ENCODE data around the gene NEK5. TPM values are rescaled to one million over a fixed set of nuclear protein-coding genes. Genes with fewer than 3 reads are reported as not detected.
"Not testable (repeated sequence)": the region's sequence is repeated elsewhere in the genome, so short reads cannot be mapped to it uniquely, and the experiment has no call there.

The NEK5 gene
- polyA plus RNA-seq, 4 donors = 2.9 to 5.0 (median 3.8) TPM

DNA sequence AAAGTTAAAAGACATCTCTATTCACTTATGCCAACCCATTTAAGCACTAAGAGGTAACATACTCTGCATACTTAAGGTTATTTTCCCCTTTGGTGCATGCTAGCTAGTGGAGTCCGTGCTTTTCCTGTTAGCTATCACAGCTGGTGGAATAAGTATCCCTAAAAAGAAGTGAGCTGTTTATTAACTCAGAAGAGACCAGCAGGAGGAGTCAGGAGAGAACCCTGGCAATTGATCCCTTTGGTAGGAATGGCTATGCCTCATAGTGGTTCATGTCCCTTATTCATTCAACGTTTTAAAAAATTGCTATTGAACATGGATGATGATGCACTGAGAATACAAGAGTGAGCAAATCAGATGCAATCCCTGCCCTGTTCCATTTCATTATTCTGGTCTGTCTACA is 12.4 kb upstream of the NEK5 start:
- DNase-seq (ENCODE audit: low read depth in 4 of 4, low spot score in 3 of 4) = no peak

GRCh38 chr13:52137489-52137888 is 8.6 kb upstream of the NEK5 start:
- DNase-seq (ENCODE audit: low read depth in 4 of 4, low spot score in 3 of 4) = no peak

GRCh38 chr13:52136763-52137162 is 7.9 kb upstream of the NEK5 start:
- no peak for DNase-seq (ENCODE audit: low read depth in 4 of 4, low spot score in 3 of 4)

GRCh38 chr13:52130641-52131040 is 1.8 kb upstream of the NEK5 start:
- DNase-seq (ENCODE audit: low read depth in 4 of 4, low spot score in 3 of 4) = no peak

DNA sequence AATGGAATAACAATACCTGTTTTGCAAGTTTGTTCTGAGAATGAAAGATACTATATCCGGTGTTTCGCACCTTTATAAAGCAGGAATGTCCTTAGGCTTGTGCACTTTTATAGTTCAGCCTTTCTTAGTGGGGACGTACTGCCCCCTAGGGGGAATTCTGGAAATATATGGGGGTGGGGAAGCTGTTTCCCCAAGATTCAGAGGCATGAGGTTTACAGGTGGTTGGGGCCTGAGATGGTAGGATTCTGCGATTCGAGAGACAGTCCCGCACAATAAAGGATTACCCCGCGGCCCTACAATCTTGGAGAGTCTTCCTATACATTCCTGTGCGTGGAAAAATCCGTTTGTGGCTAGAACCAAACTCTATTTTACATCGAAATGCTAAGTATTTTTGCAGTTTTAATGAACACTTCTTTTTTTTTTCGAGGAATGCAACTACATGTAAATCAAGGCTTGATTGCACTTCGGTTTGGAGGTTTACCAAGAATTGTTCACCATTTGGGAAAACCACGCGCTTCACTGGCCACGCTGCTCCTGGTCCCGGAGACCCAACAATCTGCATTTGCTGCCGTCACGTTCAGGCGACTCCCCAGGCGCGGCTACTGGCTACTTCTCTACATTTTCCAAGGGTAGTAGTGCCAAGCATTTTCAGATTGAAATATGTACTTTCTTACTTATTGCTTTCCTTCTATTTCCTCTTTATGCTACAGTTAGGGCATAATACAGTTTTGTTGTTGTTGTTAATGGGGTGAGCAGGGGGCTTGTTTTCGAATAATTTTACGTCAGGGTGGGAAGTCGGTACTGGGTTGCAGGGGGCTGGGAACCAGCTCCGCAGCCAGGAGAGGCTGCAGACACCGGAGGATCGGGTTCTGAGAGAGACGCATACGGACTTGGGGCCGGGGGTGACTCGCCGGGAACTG is 830 bp downstream of the NEK5 start:
- peak; percentile 65 to 79 (median 70) for DNase-seq (ENCODE audit: low read depth in 4 of 4, low spot score in 3 of 4)

DNA sequence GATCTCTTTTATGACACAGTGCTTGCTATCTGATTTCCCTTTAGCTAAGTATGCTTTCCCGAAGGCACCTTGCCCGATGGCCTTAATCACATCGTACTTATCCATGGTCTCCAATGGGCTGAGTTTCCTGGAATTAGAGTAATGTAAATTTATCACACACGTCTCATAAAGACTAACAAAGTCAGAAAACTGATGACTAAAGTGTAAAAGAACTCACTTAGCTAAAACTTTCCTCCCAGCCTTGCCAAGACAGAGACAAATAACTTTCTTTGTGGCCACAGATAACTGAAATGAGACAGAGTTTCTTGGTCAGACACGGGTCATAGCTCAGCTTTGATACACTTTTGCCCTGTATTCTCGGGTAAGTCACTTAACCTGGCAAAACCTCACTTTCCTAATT is 1.5 kb downstream of the NEK5 start:
- DNase-seq (ENCODE audit: low read depth in 4 of 4, low spot score in 3 of 4) = no peak

DNA sequence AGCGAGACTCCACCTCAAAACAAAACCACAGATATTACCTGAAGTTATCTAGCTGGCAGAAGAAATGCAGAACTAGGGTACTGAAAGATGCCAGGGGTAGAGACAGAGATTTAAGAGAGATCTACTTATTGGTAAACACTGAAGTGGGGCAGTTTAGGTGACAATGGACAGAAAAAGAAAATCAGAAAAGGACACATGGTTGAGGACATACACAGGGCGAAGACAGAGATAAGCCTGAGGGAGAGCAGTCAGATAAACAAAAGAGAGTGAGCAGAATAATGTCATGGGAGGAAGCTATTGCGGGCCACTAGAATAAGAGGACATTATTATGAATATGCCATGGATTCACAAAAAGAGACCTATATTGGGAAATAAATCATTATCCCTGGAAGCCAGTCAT is 3.3 kb downstream of the NEK5 start:
- DNase-seq (ENCODE audit: low read depth in 4 of 4, low spot score in 3 of 4) = no peak

GRCh38 chr13:52118595-52118994 is 10.3 kb downstream of the NEK5 start:
- no peak for DNase-seq (ENCODE audit: low read depth in 4 of 4, low spot score in 3 of 4)

GRCh38 chr13:52118095-52118494 is 10.8 kb downstream of the NEK5 start:
- DNase-seq (ENCODE audit: low read depth in 4 of 4, low spot score in 3 of 4) = no peak

GRCh38 chr13:52112591-52112990 is 16.3 kb downstream of the NEK5 start:
- DNase-seq (ENCODE audit: low read depth in 4 of 4, low spot score in 3 of 4) = no peak

DNA sequence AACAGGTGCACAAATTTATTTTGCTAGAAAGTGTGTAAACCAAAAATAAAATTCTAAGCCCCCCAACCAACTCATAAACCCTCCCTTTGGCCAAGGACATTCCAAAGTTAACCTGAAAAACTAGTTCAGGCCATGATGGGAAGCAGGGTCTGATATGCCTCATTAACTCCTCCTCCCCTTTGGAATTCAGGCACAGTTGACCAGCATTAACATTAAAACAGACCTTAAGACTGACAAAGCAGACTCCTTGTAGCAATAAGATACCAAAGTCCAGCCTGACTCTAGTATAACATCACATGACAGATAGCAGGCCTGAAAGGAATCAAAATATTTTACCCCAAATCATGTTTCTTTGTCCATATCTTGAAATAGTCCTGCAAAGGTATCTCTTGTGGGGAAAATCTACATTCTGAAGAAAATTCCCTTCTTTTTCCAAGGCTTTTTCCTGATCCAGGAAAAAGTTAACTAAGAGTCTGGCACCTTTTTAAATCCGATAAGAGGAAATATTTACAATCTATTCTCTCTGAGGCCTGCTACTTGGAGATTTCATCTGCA is 19.7 kb downstream of the NEK5 start:
- peak in 3 of 4 donors; percentile 25 to 67 (median 47) for DNase-seq (ENCODE audit: low read depth in 4 of 4, low spot score in 3 of 4)

- DNase-seq (ENCODE audit: low read depth in 4 of 4, low spot score in 3 of 4) = no peak
Measured at GRCh38 chr13:52105841-52106240, 23.0 kb downstream of the NEK5 start.

GRCh38 chr13:52104624-52105023 is 24.2 kb downstream of the NEK5 start:
- DNase-seq (ENCODE audit: low read depth in 4 of 4, low spot score in 3 of 4) = no peak

DNA sequence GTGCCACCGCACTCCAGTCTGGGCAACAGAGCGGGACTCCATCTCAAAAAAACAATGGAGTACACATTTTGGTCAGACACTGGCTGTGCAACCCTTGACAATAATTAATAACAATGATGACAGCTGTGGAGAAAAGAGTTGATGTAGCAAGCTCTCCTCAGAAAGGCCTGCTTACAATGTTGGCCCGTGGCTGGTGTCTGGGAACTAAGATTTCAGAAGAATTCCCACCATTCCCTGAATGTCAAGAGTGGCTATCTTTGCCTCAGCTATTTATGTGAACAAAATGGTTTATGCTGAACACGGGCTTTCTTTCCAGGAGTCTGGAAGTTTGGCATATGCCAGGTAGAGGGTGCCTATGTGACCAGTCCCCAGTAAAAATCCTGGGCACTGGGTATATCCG is 25.5 kb downstream of the NEK5 start:
- DNase-seq (ENCODE audit: low read depth in 4 of 4, low spot score in 3 of 4) = no peak

- DNase-seq (ENCODE audit: low read depth in 4 of 4, low spot score in 3 of 4) = not testable (repeated sequence)
Measured at GRCh38 chr13:52102423-52102822, 26.4 kb downstream of the NEK5 start.

GRCh38 chr13:52097197-52097596 is 31.7 kb downstream of the NEK5 start:
- no peak for DNase-seq (ENCODE audit: low read depth in 4 of 4, low spot score in 3 of 4)

GRCh38 chr13:52096748-52097147 is 32.1 kb downstream of the NEK5 start:
- DNase-seq (ENCODE audit: low read depth in 4 of 4, low spot score in 3 of 4) = no peak

DNA sequence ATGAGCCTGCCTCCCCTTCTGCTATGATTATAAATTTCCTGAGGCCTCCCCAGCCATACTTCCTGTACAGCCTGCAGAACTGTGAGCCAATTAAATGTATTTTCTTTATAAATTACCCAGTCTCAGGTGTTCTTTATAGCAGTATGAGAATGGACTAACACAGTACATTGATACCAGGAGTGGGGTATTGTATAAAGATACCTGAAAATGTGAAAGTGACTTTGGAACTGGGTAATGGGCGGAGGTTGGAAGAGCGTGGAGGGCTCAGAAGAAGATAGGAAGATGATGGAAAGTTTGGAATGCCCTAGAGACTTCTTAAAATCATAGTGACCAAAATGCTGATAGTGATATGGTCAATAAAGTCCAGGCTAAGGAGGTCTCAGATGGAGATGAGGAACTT is 32.8 kb downstream of the NEK5 start:
- no peak for DNase-seq (ENCODE audit: low read depth in 4 of 4, low spot score in 3 of 4)

DNA sequence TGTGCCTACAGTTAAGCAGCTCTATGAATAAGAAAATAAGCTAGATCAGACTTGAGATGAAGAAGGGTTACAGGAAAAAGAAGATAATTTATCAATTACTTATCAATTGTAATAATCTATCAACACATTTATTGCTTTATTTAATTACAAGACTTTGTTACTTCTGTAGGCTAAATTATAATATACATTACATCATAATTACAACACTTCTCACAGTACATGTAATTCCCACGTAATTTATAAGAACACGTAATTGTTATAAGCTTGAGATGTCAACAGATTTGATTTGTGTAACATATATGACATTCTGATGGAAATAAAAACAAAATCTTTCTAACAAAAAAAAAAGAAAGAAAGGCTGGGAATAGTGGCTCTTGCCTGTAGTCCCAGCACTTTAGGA is 36.8 kb downstream of the NEK5 start:
- DNase-seq (ENCODE audit: low read depth in 4 of 4, low spot score in 3 of 4) = no peak

GRCh38 chr13:52091473-52091872 is 37.4 kb downstream of the NEK5 start:
- DNase-seq (ENCODE audit: low read depth in 4 of 4, low spot score in 3 of 4) = no peak

GRCh38 chr13:52085421-52085820 is 43.5 kb downstream of the NEK5 start:
- no peak for DNase-seq (ENCODE audit: low read depth in 4 of 4, low spot score in 3 of 4)

DNA sequence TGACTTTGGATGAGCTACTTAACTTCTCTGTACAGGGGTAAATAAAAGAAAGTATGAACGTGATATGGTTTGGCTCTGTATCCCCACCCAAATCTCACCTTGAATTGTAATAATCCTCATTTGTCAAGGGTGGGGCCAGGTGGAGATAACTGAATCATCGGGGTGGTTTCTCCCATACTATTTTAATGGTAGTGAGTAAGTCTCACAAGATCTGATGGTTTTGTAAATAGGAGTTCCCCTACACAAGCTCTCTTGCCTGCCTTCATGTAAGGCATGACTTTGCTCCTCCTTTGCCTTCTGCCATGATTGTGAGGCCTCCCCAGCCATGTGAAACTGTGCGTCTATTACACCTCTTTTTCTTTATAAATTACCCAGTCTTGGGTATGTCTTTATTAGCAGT is 43.9 kb downstream of the NEK5 start:
- DNase-seq (ENCODE audit: low read depth in 4 of 4, low spot score in 3 of 4) = not testable (repeated sequence)
